Choroid plexus epithelial cell (primary cell): ENCODE data around the gene HOMER3.

Source experiments
- DNase-seq: peaks from one replicate; pipeline ENCODE4 v3.0.0-alpha.2; 2010; ENCODE audit warnings: low read depth
- H3K4me3 ChIP-seq: 2 replicates; pipeline ENCODE4 v1.5.1; 2011; ENCODE audit warnings: low read depth, mild to moderate bottlenecking, control low read depth, low read length, moderate library complexity
- TF ChIP-seq, protein P1 (sequence below): conservative IDR thresholded peaks from 2 replicates; pipeline ENCODE4 v1.5.1; 2011; ENCODE audit warnings: low read depth, mild to moderate bottlenecking, control low read depth, inconsistent platforms, low read length, moderate library complexity

The HOMER3 gene

DNA sequence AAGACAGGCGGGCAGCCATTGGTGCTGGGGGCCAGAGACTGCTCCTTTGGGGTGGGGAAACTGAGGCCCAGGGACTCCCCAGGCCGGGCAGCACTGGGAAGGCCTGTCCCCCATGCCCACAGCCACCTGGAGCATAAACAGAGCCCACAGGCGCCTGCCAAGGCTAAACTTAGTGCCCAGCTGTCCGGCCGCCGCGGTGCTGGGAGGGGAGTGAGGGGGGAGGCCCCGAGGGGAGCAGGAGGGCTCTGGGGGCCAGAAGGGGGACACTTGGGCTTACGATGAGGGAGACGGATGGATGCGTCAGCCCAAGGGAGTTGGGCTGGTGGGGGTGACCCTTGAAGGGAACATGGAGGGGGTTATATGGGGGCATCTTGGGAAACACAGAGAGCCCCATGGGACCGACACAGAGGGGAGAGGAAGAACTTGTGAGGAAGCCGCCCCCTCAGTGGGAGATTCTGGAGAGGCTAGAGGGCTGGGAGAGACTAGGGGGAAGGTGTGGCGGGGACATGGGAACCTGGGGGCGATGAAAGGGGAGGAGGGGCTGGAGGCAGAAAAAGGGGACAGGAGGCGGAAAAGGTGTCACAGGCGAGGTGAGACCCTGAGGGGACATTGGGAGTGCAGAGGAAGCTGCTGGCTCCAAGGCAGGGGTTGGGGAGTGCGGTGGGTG lies 47.3 kb downstream of the HOMER3 start:
- DNase-seq = no peak
- no peak overlapping the region for H3K4me3 ChIP-seq
- TF ChIP-seq, protein P1, sequence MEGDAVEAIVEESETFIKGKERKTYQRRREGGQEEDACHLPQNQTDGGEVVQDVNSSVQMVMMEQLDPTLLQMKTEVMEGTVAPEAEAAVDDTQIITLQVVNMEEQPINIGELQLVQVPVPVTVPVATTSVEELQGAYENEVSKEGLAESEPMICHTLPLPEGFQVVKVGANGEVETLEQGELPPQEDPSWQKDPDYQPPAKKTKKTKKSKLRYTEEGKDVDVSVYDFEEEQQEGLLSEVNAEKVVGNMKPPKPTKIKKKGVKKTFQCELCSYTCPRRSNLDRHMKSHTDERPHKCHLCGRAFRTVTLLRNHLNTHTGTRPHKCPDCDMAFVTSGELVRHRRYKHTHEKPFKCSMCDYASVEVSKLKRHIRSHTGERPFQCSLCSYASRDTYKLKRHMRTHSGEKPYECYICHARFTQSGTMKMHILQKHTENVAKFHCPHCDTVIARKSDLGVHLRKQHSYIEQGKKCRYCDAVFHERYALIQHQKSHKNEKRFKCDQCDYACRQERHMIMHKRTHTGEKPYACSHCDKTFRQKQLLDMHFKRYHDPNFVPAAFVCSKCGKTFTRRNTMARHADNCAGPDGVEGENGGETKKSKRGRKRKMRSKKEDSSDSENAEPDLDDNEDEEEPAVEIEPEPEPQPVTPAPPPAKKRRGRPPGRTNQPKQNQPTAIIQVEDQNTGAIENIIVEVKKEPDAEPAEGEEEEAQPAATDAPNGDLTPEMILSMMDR = no peak

DNA sequence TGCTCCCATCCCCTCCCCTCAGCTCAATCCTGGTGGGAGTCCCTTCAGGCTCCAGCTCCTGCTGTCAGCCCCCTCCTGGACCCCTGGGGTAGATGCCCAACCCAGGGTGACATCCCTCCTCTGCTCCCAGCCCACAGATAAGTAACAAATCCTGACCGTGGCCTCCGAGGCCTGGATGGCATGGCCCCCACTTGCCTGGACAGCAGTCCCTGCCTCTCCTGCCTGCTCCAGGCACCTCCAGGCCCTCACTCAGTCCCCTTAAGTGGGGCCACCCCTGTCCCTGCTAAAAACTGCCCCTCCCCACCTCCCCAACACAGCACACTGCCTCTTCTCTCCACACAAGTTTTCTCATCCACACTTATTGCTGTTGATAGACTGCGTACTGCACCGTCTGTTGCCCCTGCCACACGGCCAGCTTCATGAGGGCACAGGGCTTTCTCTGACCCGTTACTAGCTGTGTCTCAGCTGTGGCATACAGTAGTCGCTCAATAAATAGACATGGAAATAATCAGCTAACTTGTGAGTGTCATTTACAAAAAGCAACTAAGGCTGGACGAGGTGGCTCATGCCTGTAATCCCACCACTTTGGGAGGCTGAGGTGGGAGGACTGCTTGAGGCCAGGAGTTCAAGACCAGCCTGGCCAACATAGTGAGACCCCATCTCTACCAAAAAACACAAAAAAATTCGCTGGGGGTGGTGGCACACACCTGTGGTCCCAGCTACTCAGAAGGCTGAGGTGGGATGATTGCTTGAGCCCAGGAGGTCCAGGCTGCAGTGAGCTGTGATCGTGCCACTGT lies 50.9 kb downstream of the HOMER3 start:
- no peak for DNase-seq
- H3K4me3 ChIP-seq = no peak overlapping the region
- TF ChIP-seq, protein P1 = no peak

DNA sequence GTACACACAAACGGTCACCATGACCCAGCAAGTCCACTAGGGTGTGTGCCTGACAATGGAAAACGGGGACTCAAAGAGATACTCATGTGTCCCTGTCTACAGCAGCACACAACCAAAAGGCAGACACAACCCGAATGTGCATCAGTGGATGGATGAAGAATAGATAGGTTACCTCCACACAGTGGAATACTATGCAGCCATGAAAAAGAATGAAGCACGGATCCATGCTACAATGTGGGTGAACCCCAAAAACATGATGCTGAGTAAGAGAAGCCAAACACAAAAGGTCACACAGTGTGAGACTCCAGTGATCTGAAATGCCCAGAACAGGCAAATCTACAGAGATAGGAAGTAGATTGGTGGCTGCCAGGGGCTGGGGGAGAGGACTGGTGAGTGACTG lies 54.0 kb downstream of the HOMER3 start:
- DNase-seq = no peak
- TF ChIP-seq, protein P1 = no peak
- no peak overlapping the region for H3K4me3 ChIP-seq

DNA sequence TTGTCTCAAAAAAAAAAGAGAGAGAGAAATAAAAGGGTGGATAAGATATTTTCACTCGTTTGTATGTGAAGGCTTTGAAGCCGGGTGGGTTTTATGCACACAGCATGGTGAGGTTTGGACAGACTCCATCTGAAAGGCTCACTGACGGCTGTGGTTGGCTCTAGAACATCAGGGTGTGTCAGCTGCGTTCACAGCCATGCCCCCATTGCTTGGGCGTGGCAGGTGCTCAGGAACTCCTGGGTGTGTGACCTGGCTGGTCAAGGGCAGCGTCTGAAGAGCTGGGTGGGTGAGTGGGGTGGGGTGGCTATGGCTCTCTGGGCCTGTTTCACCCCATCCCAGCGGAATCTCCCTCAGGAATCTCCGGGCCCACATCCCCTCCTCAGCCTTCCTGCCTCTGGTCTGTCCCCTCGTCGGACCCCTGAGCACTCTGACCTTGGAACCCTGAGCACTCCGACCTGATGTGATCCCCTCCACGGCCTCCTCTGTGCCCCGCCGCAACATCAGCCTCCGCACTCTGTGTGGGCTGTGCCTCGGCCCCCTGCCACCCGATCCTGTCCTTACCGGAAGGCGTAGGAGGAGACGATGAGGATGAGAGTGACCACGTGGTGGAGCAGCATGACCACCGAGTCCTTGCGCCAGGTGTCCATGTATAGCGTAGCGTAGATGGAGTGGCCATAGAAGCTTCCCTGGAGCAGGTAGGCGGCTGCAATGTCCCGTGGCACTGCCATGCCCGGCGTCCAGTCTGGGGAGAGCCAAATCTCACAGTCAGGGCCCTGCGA lies 57.3 kb downstream of the HOMER3 start:
- H3K4me3 ChIP-seq = no peak overlapping the region
- no peak for DNase-seq
- TF ChIP-seq, protein P1 = no peak

DNA sequence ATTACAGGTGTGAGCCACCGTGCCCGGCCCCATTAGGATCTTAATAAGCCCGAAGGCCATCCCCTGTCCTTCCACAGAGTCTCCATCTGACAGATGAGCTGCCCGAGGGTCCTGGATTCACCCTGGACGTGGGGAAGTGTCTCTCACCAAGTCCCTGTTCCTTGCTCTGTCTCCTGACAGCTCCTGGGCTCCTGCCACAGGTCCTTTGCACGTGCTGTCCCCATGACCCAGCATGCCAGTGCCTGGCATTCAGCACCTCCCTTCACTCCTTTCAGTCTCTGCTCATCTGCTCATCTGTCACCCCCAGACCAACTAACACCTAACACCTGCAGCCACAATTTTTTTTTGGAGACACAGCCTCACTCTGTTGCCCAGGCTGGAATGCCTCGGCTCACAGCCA lies 59.5 kb downstream of the HOMER3 start:
- H3K4me3 ChIP-seq = no peak overlapping the region
- no peak for DNase-seq
- TF ChIP-seq, protein P1 = no peak

DNA sequence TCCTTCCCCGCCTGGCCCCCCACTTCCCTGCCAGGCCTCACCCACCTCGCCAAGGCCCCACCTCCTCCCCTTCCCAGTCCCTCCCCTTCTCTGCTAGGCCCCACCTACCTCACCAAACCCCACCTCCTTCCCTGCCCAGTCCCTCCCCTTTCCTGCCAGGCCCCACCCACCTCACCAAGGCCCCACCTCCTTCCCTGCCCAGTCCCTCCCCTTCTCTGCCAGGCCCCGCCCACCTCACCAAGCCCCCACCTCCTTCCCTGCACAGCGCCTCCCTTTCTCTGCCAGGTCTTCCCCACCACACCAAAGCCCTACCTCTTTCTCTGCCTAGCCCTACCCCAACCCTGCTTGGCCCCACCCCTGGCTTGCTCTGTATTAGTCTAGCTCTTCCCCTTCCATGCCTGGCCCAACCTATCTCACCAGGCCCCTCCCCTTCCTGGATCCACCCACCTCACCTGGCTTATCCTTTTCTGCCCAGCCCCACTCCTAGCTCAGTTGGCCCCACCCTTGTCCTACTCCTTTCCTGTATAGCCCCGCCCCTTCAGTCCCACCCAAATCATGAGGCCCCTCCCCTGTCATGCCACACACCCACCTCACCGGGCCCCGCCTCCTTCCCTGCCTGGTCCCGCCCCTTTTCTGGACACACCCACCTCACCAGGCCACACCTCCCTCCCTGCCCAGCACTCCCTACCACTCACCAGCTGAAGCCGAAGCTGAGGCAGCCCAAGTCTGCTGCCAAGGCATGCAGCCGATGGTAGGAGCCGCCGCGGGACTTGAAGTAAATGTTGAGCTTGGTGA lies 61.2 kb downstream of the HOMER3 start:
- DNase-seq = peak; percentile 15
- TF ChIP-seq, protein P1 = no peak

More for the DNA sequence above, 61.2 kb downstream of the HOMER3 start:
- H3K4me3 ChIP-seq = no peak overlapping the region
